OCI-LY7 (cell line): ENCODE data around the gene CCDC170. TPM values are rescaled to one million over a fixed set of nuclear protein-coding genes. Genes with fewer than 3 reads are reported as not detected.

ENCODE experiments used
- BruUV-seq: library from RNA; stranded (reverse); fragments of 400-500 nt; replicated peaks from 2 replicates; lab custom pipeline; 2021; lab: Mats Ljungman, UMichigan
- CTCF ChIA-PET: fragments of 300-600 bp; sonication (Branson Sonifier 250); formaldehyde crosslinking; loops from one replicate; lab custom pipeline; 2022; ENCODE audit warnings: antibody characterized with exemption; ENCODE audit not compliant: unreplicated experiment; lab: Charles Lee
- POLR2A ChIA-PET: fragments of 300-600 bp; sonication (Branson Sonifier 250); formaldehyde crosslinking; loops from one replicate; lab custom pipeline; 2022; ENCODE audit warnings: antibody characterized with exemption; lab: Charles Lee
- DNase-seq: peaks from one replicate; pipeline ENCODE4 v3.0.0-alpha.2; 2015; ENCODE audit warnings: low spot score
- H2AFZ ChIP-seq: fragments of 200-600 bp; sonication (generic), shearing (Covaris generic); 2 replicates; pipeline ENCODE4 v1.6.1; 2014; ENCODE audit warnings: mild to moderate bottlenecking, antibody characterized with exemption, low read length, moderate library complexity
- H3K27ac ChIP-seq: fragments of 200-600 bp; sonication (generic); 2 replicates; pipeline ENCODE4 v1.5.1; 2014; ENCODE audit warnings: mixed run types, low read depth, mild to moderate bottlenecking, moderate library complexity, low read length, inconsistent platforms; ENCODE audit not compliant: poor library complexity, severe bottlenecking
- H3K36me3 ChIP-seq: fragments of 200-600 bp; sonication (generic); 2 replicates; pipeline ENCODE4 v1.6.1; 2014; ENCODE audit warnings: mild to moderate bottlenecking, antibody characterized with exemption, low read length, moderate library complexity, mixed read lengths; ENCODE audit not compliant: insufficient read depth
- H3K4me1 ChIP-seq: fragments of 200-600 bp; sonication (generic); 2 replicates; pipeline ENCODE4 v1.5.1; 2014; ENCODE audit warnings: mild to moderate bottlenecking, low read length; ENCODE audit not compliant: insufficient read depth, poor library complexity, severe bottlenecking
- H3K4me2 ChIP-seq: fragments of 200-600 bp; sonication (generic); 2 replicates; pipeline ENCODE4 v1.6.1; 2014; ENCODE audit warnings: mild to moderate bottlenecking, low read length
- H3K4me3 ChIP-seq: fragments of 200-600 bp; sonication (generic); 2 replicates; pipeline ENCODE4 v1.5.1; 2014; ENCODE audit warnings: mild to moderate bottlenecking, low read depth, low read length; ENCODE audit not compliant: poor library complexity, severe bottlenecking
- H3K79me2 ChIP-seq: fragments of 200-600 bp; sonication (generic); 2 replicates; pipeline ENCODE4 v1.6.1; 2016; ENCODE audit warnings: low read depth, mild to moderate bottlenecking, low read length, moderate library complexity, mixed read lengths; ENCODE audit not compliant: insufficient read depth
- H3K9me2 ChIP-seq: fragments of 200-600 bp; sonication (generic); 2 replicates; pipeline ENCODE4 v1.6.1; 2016; ENCODE audit warnings: mild to moderate bottlenecking, low read length, mixed read lengths; ENCODE audit not compliant: insufficient read depth
- H3K9me3 ChIP-seq: fragments of 200-600 bp; sonication (generic); 2 replicates; pipeline ENCODE4 v1.6.1; 2014; ENCODE audit warnings: mild to moderate bottlenecking, mixed run types, low read length, mixed read lengths
- H4K20me1 ChIP-seq: fragments of 200-600 bp; sonication (generic); 2 replicates; pipeline ENCODE4 v1.6.1; 2014; ENCODE audit warnings: mild to moderate bottlenecking, antibody characterized with exemption, low read length, moderate library complexity, mixed read lengths; ENCODE audit not compliant: insufficient read depth
- CTCF ChIP-seq: fragments of 200-600 bp; sonication (generic); conservative IDR thresholded peaks from 2 replicates; pipeline ENCODE4 v1.5.1; 2014; ENCODE audit warnings: mild to moderate bottlenecking, antibody characterized with exemption, low read length, moderate library complexity, mixed read lengths
- EZH2phosphoT487 ChIP-seq: fragments of 200-600 bp; sonication (generic); IDR thresholded peaks from 2 replicates; pipeline ENCODE4 v1.6.1; 2018; ENCODE audit warnings: low read depth, borderline replicate concordance, mild to moderate bottlenecking, mixed run types, antibody characterized with exemption, low read length, moderate library complexity, mixed read lengths
- intact Hi-C: fragments of 100-400 bp; cut with micrococcal nuclease; formaldehyde crosslinking; loops from one replicate; pipeline ENCODE4 v1.10.0; 2022; ENCODE audit not compliant: unreplicated experiment
- total RNA-seq, 2 experiments: library from RNA; depleted of rRNA in 1 of 2; stranded (reverse); fragments of >200 nt in 1 of 2; shearing (Covaris generic) in 1 of 2; gene quantifications; 2 replicates each; pipeline ENCODE4 v1.2.3, GENCODE V29; 2014 to 2022

CCDC170 gene
- total RNA-seq, 2 experiments from 2014 or later = not detected

- no peak for TF ChIP-seq EZH2phosphoT487
- TF ChIP-seq CTCF = no peak
- Histone ChIP-seq H3K9me3 (no peaks in the 10 kb centered on the region), H2AFZ (no peak overlapping the region), H3K4me3 (no peak overlapping the region), H4K20me1 (no peaks in the 10 kb centered on the region), H3K36me3 (no peaks in the 10 kb centered on the region), H3K4me1 (no peaks in the 10 kb centered on the region), H3K9me2 (no peaks in the 10 kb centered on the region), H3K79me2 (no peaks in the 10 kb centered on the region), H3K4me2 (no peak overlapping the region), H3K27ac (no peak overlapping the region)
- POLR2A ChIA-PET = no interaction called here
- CTCF ChIA-PET = no interaction called here
- intact Hi-C loops = no loop called here
- DNase-seq = no peak
- BruUV-seq = no TSS peak
Measured at GRCh38 chr6:151637814-151638213, 144.0 kb downstream of the CCDC170 start.

- no peak overlapping the region for H3K4me3 ChIP-seq
- no TSS peak for BruUV-seq
- H3K4me1 ChIP-seq = no peaks in the 10 kb centered on the region
- no peaks in the 10 kb centered on the region for H3K36me3 ChIP-seq
- no peaks in the 10 kb centered on the region for H4K20me1 ChIP-seq
- ChIA-PET CTCF (no interaction called here), POLR2A (interaction anchor here (1.0 kb wide), 1 partner anchor 16 kb away, joined by 3 read pairs; no protein-coding TSS in a partner anchor)
- no peak overlapping the region for H2AFZ ChIP-seq
- DNase-seq = no peak
- TF ChIP-seq EZH2phosphoT487 = no peak
- no peak for TF ChIP-seq CTCF
- intact Hi-C loops = no loop called here
- H3K9me3 ChIP-seq = no peaks in the 10 kb centered on the region
- H3K9me2 ChIP-seq = no peaks in the 10 kb centered on the region
- H3K4me2 ChIP-seq = no peak overlapping the region
- H3K79me2 ChIP-seq = no peaks in the 10 kb centered on the region
- H3K27ac ChIP-seq = no peak overlapping the region
Measured at GRCh38 chr6:151639750-151640149, 145.9 kb downstream of the CCDC170 start.

- Histone ChIP-seq H3K4me3 (no peak overlapping the region), H3K27ac (no peak overlapping the region), H3K9me3 (no peaks in the 10 kb centered on the region), H3K36me3 (no peaks in the 10 kb centered on the region), H2AFZ (no peak overlapping the region), H3K4me1 (no peaks in the 10 kb centered on the region), H3K79me2 (no peaks in the 10 kb centered on the region), H3K4me2 (no peak overlapping the region), H4K20me1 (no peaks in the 10 kb centered on the region), H3K9me2 (no peaks in the 10 kb centered on the region)
- POLR2A ChIA-PET = no interaction called here
- no peak for DNase-seq
- intact Hi-C loops = no loop called here
- CTCF ChIA-PET = no interaction called here
- TF ChIP-seq CTCF (no peak), EZH2phosphoT487 (no peak)
- BruUV-seq = no TSS peak
Measured at GRCh38 chr6:151641028-151641427, 147.2 kb downstream of the CCDC170 start.
